Measurements from ENCODE around the gene RDH13.
"Not testable (repeated sequence)": the region's sequence is repeated elsewhere in the genome, so short reads cannot be mapped to it uniquely, and the experiment has no call there.

Gene RDH13

GRCh38 chr19:55010561-55010960 lies 52.4 kb downstream of the RDH13 start:
- DNase-seq: not testable (repeated sequence)

- DNase-seq: not testable (repeated sequence)
Measured at GRCh38 chr19:55008781-55009180, 54.2 kb downstream of the RDH13 start.

GRCh38 chr19:55008189-55008588 lies 54.8 kb downstream of the RDH13 start:
- DNase-seq: not testable (repeated sequence)

- not testable (repeated sequence) for DNase-seq
Measured at GRCh38 chr19:55007537-55007936, 55.4 kb downstream of the RDH13 start.

- not testable (repeated sequence) for DNase-seq
Measured at GRCh38 chr19:55006795-55007194, 56.2 kb downstream of the RDH13 start.

GRCh38 chr19:55005684-55006488 lies 57.1 kb downstream of the RDH13 start:
- DNase-seq: peak; percentile 79 to 90

- DNase-seq: no peak
Measured at GRCh38 chr19:55000761-55001160, 62.2 kb downstream of the RDH13 start.

- not testable (repeated sequence) for DNase-seq
Measured at GRCh38 chr19:54998751-54999239, 64.2 kb downstream of the RDH13 start.

- DNase-seq: no peak
Measured at GRCh38 chr19:54995561-54995960, 67.4 kb downstream of the RDH13 start.

All from CD4-positive, alpha-beta T cell treated with Interleukin-1 beta for 1 hour (primary cell).